ENCODE measurements around the gene AIG1.

DNA sequence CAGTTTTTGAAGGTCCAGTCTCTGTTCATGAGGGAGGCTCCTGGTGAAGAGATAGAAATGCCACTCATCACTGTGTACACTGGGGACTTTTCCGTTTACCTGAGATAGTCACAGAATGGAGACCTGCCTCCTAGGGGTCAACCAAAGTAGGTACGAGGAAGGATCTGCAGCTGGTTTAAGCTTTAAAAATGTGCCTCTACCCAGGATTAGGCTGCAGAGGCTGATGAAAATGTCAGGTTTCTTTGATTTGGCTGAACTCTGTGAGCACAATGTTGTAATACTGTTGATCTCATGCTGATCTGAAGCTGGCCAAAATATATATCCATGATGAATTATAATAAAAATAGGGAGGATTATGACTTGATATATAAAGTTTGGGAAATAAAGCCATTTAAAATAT, 207.1 kb downstream of the AIG1 start:
- no peak for TF ChIP-seq EZH2 (IDR thresholded peaks at IDR 0.05; ENCODE audit: insufficient read depth, poor library complexity, severe bottlenecking)
- TF ChIP-seq EZH2phosphoT487 (IDR thresholded peaks at IDR 0.05; ENCODE audit: insufficient read depth, low read depth) = no peak

Measured in GM23248 (cell line).